ENCODE data around the gene KLHL14. TPM values are rescaled to one million over a fixed set of nuclear protein-coding genes. Genes with fewer than 3 reads are reported as not detected.

KLHL14 gene
- total and polyA plus RNA-seq, 2 donors (not counting 3 experiments of a cell fraction or from before 2014, with no cell fraction given): not detected

GRCh38 chr18:32637226-32637625, 135.6 kb downstream of the KLHL14 start:
- TF ChIP-seq FOS (IDR thresholded peaks at IDR 0.05; ENCODE audit: borderline replicate concordance, insufficient read depth, low read length) (no peak), JUN (IDR thresholded peaks at IDR 0.05; ENCODE audit: borderline replicate concordance, insufficient read depth, insufficient read length, low read depth) (no peak), MAX (IDR thresholded peaks at IDR 0.05; ENCODE audit: insufficient read depth, insufficient read length) (no peak), EZH2 (IDR thresholded peaks at IDR 0.05; ENCODE audit: borderline replicate concordance, low read depth, low read length, severe bottlenecking) (no peak), POLR2A (IDR thresholded peaks at IDR 0.05; ENCODE audit: low read depth, low read length) (no peak)
- POLR2A ChIA-PET: no interaction called here
- Histone ChIP-seq H3K4me3 (replicated peaks in 1 of 3; ENCODE audit: insufficient read depth in 1 of 3, low read depth in 1 of 3, low read length in 3 of 3) (no peak overlapping the region), H3K27ac (ENCODE audit: insufficient read depth, low read depth, low read length) (no peak overlapping the region), H3K9me3 (replicated peaks; ENCODE audit: control insufficient read depth, insufficient read depth, low read length) (no peaks in the 10 kb centered on the region), H3K9me1 (replicated peaks; ENCODE audit: control insufficient read depth, extremely low read depth, insufficient read depth, low read length) (no peaks in the 10 kb centered on the region), H2AFZ (ENCODE audit: low read depth, low read length) (no peak overlapping the region), H4K20me1 (replicated peaks; ENCODE audit: control insufficient read depth, extremely low read depth, insufficient read depth, low read length) (no peaks in the 10 kb centered on the region), H3K4me2 (ENCODE audit: insufficient read depth, low read length) (no peak overlapping the region), H3K9ac (replicated peaks; ENCODE audit: extremely low read depth, insufficient read depth, low read length) (no peak overlapping the region), H3K27me3 (ENCODE audit: control insufficient read depth in 2 of 2, insufficient read depth in 2 of 2, low read length in 2 of 2) (no peaks in the 10 kb centered on the region), H3K36me3 (ENCODE audit: control insufficient read depth in 2 of 2, extremely low read depth in 1 of 2, insufficient read depth in 2 of 2, low read length in 2 of 2) (no peaks in the 10 kb centered on the region), H3K79me2 (ENCODE audit: control insufficient read depth, insufficient read depth, low read length) (no peaks in the 10 kb centered on the region), H3K4me1 (ENCODE audit: control insufficient read depth, extremely low read depth, insufficient read depth, low read length) (no peaks in the 10 kb centered on the region)
- no TSS peak for BruUV-seq (replicated peaks)
- dilution Hi-C loops (cut with MboI; ENCODE audit: extremely low pct_ligation_motif_present, low sequenced_read_pairs): no loop called here
- CTCF ChIA-PET: interaction anchor here (1.6 kb wide), 1 partner anchor 17 kb away, joined by 3 read pairs; no protein-coding TSS in a partner anchor
- intact Hi-C loops (cut with micrococcal nuclease): no loop called here
- no peak for DNase-seq (ENCODE audit: low read depth, low spot score)
- FAIRE-seq: no peak

- H3K27ac ChIP-seq (ENCODE audit: insufficient read depth, low read depth, low read length): no peak overlapping the region
- ChIA-PET POLR2A (no interaction called here), CTCF (no interaction called here)
- H3K9me1 ChIP-seq (replicated peaks; ENCODE audit: control insufficient read depth, extremely low read depth, insufficient read depth, low read length): no peaks in the 10 kb centered on the region
- no peak overlapping the region for H3K9ac ChIP-seq (replicated peaks; ENCODE audit: extremely low read depth, insufficient read depth, low read length)
- H2AFZ ChIP-seq (ENCODE audit: low read depth, low read length): no peak overlapping the region
- no peaks in the 10 kb centered on the region for H3K27me3 ChIP-seq (ENCODE audit: control insufficient read depth in 2 of 2, insufficient read depth in 2 of 2, low read length in 2 of 2)
- FAIRE-seq (no peak), DNase-seq (ENCODE audit: low read depth, low spot score) (no peak)
- H3K9me3 ChIP-seq (replicated peaks; ENCODE audit: control insufficient read depth, insufficient read depth, low read length): no peaks in the 10 kb centered on the region
- intact Hi-C loops (cut with micrococcal nuclease) (no loop called here), dilution Hi-C loops (cut with MboI; ENCODE audit: extremely low pct_ligation_motif_present, low sequenced_read_pairs) (no loop called here)
- TF ChIP-seq POLR2AphosphoS5 (IDR thresholded peaks at IDR 0.05; ENCODE audit: insufficient read depth, low read depth, low read length): no peak
- TF ChIP-seq FOS (IDR thresholded peaks at IDR 0.05; ENCODE audit: borderline replicate concordance, insufficient read depth, low read length): no peak
- TF ChIP-seq GATA2 (IDR thresholded peaks at IDR 0.05; ENCODE audit: insufficient read depth, insufficient read length, low read depth, low read length): no peak
- H4K20me1 ChIP-seq (replicated peaks; ENCODE audit: control insufficient read depth, extremely low read depth, insufficient read depth, low read length): no peaks in the 10 kb centered on the region
- H3K4me1 ChIP-seq (ENCODE audit: control insufficient read depth, extremely low read depth, insufficient read depth, low read length): no peaks in the 10 kb centered on the region
- no peak overlapping the region for H3K4me2 ChIP-seq (ENCODE audit: insufficient read depth, low read length)
- BruUV-seq (replicated peaks): no TSS peak
- no peak overlapping the region for H3K4me3 ChIP-seq (replicated peaks in 1 of 3; ENCODE audit: insufficient read depth in 1 of 3, low read depth in 1 of 3, low read length in 3 of 3)
- H3K79me2 ChIP-seq (ENCODE audit: control insufficient read depth, insufficient read depth, low read length): no peaks in the 10 kb centered on the region
- H3K36me3 ChIP-seq (ENCODE audit: control insufficient read depth in 2 of 2, extremely low read depth in 1 of 2, insufficient read depth in 2 of 2, low read length in 2 of 2): no peaks in the 10 kb centered on the region
Observed at GRCh38 chr18:32634876-32635431, 137.9 kb downstream of the KLHL14 start.
